Heart left ventricle (tissue), 13 donors: ENCODE measurements around the gene FLT4.

Experiments used
- CTCF ChIP-seq, 12 donors: fragments of 200-600 bp; sonication (generic) in 4 of 12; IDR thresholded peaks; one replicate each; pipeline versions ENCODE4 v1.5.0 to v1.8.0; 2018 to 2022; ENCODE audit warnings: antibody characterized with exemption in 12 of 12, mild to moderate bottlenecking in 5 of 12
- POLR2A ChIP-seq, 2 donors: fragments of 450-650 bp; IDR thresholded peaks; one replicate each; pipeline ENCODE4 v1.6.1; 2017; ENCODE audit warnings: antibody characterized with exemption in 2 of 2, mild to moderate bottlenecking in 2 of 2, moderate library complexity in 2 of 2
- donor health status: ischemic (EF 13 %, LVEDD 7.1; RV severe dilation, severe dysfunction).
- donor health status: DM: no; HTN: yes; CAD: no.
- donor health status: DM: no; HTN: no; CAD: no.
- donor health status: ischemic (EF 25% LVEDD 6.9; RV normal size, moderate dysfunction).
- donor health status: ischemic (EF 25% LVEDD 5.7; RV mildly dilated, moderate dysfunction).
- donor health status: ischemic (EF 35%, LVEDD 5.7; RV mildly dilated, moderate dysfunction).
- donor health status: nonischemic (EF 11% LVEDD 7.7; RV severe dilation, severe dysfunction).
- donor health status: DM: yes; HTN: yes; CAD: no.
- donor health status: PGD.
- donor health status: ischemic (EF 29% LVEDD 5.4; RV normal size, mild dysfunction).
- donor health status: nonischemic (EF 23%, LVEDD 6.1; RV moderate dilation, normal function).

GRCh38 chr5:180624587-180624986 lies 24.8 kb downstream of the FLT4 start:
- TF ChIP-seq CTCF (IDR thresholded peaks at IDR 0.05) (no peak), POLR2A (IDR thresholded peaks at IDR 0.05) (no peak)
